NCI-H2196 treated with DMSO at 0.1 percent for 48 hours (cell line): ENCODE measurements around the gene VN1R2.
"Not testable (repeated sequence)": the region's sequence is repeated elsewhere in the genome, so short reads cannot be mapped to it uniquely, and the experiment has no call there.

Experiments
- DNase-seq: peaks from one replicate; lab custom pipeline; 2025; ENCODE audit not compliant: unreplicated experiment; lab: John Stamatoyannopoulos, UW

Gene VN1R2, protein sequence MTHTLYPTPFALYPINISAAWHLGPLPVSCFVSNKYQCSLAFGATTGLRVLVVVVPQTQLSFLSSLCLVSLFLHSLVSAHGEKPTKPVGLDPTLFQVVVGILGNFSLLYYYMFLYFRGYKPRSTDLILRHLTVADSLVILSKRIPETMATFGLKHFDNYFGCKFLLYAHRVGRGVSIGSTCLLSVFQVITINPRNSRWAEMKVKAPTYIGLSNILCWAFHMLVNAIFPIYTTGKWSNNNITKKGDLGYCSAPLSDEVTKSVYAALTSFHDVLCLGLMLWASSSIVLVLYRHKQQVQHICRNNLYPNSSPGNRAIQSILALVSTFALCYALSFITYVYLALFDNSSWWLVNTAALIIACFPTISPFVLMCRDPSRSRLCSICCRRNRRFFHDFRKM

DNA sequence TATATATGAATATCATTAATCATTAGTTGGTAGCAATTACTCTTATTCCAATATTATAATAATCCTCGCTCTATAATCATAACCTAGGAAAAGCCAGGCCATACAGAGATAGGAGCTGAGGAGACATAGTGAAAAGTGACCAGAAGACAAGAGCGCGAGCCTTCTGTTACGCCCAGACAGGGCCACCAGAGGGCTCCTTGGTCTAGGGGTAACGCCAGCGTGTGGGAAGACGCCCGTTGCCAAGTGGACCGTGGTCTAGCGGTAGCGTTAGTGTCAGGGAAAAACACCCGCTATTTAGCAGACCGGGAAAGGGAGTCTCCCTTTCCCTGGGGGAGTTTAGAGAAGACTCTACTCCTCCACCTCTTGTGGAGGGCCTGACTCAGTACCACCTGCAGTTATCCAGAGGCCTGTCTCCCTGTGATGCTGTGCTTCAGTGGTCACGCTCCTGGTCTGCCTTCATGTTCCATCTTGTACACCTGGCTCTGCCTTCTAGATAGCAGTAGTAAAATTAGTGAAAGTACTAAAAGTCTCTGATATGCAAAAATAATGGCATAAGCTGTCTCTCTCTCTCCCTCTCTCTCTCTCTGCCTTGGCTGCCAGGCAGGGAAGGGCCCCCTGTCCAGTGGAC is at the start of gene VN1R2:
Gene VN1R2, plus strand, starts transcription at position 578 of the 628 bp plus-strand sequence. CDS start 84 bp downstream, outside the sequence.
- not testable (repeated sequence) for DNase-seq

DNA sequence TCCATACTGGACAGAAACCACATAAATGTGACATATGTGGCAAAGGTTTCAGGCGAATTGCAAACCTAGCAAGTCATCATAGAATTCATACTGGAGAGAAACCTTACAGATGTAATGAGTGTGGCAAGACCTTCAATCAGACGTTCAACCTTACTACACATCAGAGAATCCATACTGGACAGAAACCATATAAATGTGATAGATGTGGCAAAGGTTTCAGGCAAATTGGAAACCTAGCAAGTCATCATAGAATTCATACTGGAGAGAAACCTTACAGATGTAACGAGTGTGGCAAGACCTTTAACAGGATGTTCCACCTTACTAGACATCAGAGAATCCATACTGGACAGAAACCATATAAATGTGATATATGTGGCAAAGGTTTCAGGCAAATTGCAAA is 46.5 kb upstream of the VN1R2 start:
- not testable (repeated sequence) for DNase-seq

DNA sequence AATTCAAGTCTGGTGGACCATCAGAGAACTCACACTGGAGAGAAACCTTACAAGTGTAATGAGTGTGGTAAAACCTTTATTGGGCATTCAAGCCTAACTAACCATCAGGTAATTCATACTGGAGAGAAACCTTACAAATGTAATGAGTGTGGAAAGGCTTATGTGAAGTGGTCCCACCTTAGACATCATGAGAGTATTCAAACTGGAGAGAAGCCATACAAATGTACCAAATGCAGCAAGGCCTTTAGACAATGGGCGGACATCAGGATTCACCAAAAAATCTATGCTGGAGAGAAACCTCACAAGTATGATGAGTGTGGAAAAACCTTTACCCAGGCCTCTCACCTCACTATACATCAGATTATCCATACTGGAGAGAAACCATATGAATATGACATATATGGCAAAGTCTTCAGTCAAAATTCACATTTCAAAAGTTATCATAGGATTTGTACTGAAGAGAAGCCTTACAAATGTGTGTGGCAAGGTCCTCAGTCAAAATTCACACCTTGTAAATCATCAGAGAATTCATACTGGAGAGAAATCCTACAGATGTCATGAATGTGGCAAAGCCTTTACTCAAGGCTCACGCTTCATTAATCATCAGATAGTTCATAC is 45.3 kb upstream of the VN1R2 start:
- no peak for DNase-seq

DNA sequence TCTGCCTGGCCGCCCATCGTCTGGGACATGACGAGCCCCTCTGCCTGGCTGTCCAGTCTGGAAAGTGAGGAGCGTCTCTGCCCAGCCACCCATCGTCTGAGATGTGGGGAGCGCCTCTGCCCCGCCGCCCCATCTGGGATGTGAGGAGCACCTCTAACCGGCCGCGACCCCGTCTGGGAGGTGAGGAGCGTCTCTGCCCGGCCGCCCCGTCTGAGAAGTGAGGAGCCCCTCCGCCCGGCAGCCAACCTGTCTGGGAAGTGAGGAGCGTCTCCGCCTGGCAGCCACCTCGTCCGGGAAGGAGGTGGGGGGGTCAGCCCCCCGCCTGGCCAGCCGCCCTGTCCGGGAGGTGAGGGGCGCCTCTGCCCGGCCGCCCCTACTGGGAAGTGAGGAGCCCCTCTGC is 35.4 kb upstream of the VN1R2 start:
- not testable (repeated sequence) for DNase-seq

DNA sequence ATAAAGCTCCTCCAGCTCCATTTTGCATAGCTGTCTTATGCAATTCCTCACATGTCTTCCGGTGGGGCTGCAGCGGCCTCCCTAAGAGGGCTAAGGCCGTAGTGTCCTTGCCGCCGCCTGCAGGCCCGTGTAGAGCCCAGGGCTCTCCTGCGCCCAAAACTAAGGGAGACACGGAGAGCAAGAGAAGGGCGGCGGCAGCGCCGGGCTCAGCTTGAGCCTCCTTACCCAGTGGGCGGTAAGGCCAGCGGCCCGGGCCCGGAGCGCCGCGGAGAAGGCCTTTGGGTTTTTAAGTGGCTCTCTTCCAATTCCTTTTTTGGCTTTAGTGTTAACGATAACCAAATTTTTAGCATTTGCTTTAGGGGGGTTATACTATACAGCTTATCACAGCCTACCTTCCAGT is 33.5 kb upstream of the VN1R2 start:
- DNase-seq = no peak

DNA sequence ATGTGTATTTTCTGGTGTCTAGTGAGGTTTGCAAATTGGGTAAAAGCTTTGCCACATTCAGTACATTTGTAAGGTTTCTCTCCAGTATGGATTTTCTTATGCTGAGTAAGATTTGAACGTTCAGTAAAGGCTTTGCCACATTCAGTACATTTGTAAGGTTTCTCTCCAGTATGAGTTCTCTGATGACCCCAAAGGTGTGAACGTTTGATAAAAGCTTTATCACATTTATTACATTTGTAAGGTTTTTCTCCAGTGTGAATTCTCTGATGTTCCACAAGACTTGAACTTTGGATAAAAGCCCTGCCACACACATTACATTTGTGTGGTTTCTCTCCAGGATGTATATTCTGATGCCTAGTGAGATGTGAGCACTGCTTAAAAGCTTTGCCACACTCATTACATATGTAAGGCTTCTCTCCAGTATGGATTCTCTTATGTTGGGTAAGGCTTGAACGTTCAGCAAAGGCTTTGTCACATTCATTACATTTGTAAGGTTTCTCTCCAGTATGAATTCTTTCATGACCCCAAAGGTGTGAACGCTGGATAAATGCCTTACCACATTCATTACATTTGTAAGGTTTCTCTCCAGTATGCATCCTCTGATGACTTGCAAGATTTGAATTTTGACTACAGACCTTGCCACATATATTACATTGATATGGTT is 20.8 kb upstream of the VN1R2 start:
- DNase-seq = no peak

DNA sequence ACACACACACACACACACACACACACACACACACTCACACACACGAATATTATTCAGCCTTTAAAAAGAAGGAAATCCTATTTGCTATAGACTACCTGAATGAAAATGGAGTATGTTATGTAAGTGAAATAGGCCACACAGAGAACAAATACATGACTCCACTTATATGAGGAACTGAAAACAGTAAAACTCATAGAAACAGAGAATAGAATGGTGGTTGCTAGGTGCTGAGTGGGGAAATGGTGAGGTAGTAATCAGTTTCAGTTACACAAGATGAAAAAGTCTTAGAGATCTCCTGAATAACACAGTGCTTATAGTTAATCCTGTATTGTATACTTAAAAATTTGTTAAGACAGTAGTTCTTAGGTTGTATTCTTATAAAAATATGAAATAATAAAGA is 11.6 kb upstream of the VN1R2 start:
- no peak for DNase-seq

DNA sequence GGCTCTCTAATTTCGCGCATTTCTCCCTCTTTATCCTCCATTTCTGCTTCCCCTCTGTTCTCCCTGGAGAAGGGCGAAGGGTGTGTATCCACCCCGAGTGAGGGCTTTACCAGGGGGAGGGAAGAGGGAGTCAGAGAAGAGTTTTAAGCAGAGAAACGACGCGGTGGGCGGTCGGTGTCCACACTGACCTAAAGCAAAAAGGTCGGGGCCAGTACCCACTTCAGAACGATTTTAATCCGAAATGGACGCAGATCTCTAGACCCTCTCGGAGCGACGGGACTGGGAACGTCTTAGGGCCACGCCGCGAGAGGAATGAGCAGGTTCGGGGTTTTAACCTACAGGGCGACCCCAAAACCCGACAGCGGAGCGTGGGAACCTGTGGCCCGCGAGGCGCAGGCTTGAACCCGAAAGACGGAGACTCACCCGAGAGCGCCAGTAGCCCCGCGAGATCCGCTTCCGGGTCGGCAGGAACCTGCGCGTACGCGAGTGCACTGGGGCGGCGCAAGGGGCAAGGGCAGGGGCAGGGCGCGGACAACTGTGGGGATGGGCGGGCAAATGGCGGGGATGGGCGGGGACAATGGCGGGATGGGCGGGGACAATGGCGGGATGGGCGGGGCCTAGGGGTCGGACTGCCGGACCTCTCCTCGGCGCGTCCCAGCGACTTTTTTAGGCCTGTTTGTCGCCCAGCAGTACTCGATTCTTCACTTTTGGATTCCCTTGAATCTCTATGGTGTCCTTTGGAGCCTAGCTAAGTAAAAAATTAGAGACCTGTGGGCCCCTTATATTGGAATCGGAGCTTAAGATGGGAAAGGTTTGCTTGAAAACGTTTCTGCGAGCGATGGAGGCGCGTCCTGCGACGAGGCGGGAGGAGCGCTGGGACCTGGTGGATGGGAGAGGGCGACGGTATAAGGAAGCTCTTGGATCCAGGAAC is 3.4 kb upstream of the VN1R2 start, which contains the start of gene ZNF677:
Gene ZNF677, minus strand, starts transcription at position 463 of the 931 bp plus-strand sequence. CDS start 3,323 bp downstream, outside the sequence.
- no peak for DNase-seq

DNA sequence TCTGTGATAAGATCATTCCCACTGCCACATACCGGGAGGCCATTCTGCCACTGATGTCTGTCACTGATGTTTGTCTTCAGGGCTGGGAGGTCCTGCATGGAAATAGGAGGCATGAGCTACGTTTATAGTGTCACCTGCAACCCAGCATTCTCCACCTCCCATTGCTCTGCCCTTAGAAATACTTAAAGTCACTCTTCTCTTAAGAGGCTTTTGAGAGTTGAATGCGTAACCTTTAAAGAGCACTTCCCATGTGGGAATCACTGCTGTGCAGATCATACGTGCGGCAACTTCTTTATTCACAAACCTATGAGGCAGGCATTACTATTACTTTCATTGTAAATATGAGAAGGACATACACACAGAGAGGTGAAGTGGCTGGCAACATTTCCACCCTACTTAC is 9.5 kb downstream of the VN1R2 start, which contains the start of gene VN1R4:
Gene VN1R4, minus strand, starts transcription at position 101 of the 400 bp plus-strand sequence. Its CDS starts 58 bp downstream, at position 43.
- not testable (repeated sequence) for DNase-seq

DNA sequence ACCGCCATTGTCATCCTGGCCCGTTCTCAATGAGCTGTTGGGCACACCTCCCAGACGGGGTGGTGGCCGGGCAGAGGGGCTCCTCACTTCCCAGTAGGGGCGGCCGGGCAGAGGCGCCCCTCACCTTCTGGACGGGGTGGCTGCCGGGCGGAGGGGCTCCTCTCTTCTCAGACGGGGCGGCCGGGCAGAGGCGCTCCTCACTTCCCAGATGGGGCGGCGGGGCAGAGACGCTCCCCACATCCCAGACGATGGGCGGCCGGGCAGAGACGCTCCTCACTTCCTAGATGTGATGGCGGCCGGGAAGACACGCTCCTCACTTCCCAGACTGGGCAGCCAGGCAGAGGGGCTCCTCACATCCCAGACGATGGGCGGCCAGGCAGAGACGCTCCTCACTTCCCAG is 11.8 kb downstream of the VN1R2 start:
- not testable (repeated sequence) for DNase-seq

DNA sequence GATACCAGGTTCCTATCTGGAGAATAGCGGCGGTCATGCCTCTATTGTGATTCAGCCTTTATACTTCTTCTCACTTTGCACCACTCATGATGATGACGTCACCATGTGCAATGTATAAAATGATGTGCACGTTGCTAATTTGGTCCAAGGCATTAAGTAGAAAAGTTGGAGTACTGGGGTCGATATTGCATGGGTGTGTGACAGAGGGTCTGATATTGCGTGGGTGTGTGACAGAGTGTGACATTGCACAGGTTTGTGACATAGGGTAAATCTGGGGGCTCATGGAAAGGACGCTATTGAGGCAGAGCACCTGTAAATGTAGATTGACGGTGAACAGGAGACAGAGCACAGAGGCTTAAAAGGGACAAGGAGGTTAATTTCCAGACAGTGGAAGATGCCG is 14.0 kb downstream of the VN1R2 start:
- no peak for DNase-seq

DNA sequence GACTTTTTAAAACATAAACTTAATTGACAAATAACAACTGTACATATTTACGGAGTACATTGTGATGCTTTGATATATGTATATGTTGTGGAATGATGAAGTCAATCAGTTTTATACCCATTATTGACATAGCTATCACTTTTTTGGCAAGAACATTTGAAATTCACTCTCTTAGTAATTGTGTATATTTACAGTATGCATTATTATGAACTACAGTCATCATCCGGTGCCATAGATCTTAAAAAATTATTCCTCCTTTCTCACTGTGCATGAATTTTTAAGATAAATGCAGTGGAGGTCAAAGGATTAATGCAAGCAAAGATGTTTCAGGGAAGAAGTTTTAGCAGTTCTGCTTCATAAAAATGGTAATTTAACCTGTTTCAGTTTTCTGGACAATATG is 17.4 kb downstream of the VN1R2 start:
- no peak for DNase-seq

DNA sequence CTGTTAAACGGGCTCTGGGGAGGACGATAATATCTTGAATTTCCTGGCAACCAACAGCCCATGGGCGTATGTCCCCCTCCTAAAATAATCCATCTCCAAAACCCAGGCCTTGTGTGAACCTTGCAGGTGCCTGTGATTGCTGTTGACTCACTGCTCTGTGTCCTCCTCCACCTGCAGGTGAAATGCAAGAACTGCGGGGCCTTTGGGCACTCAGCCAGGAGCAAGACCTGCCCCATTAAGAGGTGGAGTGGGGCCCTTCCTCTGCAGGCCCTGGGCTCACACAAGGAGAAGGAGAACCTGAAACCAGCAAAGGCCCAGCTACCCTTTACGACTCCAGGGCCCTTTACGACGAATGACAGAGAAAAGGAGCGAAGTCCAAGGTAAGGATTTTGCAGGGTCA is 23.9 kb downstream of the VN1R2 start:
- DNase-seq = not testable (repeated sequence)

DNA sequence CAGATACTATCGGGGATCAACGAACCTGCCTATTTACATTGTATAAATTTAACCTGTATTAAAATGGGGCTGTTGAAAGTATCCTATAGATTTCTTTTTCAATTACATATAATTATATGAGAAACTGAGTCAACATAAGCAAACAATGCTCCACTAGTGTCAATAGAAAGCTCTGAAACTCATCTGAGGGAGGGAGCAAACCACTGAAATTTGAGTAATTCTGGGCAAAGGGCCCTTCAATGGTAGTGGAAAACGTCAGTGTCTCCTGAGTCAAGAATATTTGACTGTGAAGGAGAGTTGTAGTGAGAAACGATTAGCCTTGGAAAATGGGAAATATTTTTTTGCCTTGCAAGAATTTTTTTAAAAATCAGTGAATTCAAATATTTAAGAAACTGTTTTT is 27.0 kb downstream of the VN1R2 start:
- DNase-seq = no peak

DNA sequence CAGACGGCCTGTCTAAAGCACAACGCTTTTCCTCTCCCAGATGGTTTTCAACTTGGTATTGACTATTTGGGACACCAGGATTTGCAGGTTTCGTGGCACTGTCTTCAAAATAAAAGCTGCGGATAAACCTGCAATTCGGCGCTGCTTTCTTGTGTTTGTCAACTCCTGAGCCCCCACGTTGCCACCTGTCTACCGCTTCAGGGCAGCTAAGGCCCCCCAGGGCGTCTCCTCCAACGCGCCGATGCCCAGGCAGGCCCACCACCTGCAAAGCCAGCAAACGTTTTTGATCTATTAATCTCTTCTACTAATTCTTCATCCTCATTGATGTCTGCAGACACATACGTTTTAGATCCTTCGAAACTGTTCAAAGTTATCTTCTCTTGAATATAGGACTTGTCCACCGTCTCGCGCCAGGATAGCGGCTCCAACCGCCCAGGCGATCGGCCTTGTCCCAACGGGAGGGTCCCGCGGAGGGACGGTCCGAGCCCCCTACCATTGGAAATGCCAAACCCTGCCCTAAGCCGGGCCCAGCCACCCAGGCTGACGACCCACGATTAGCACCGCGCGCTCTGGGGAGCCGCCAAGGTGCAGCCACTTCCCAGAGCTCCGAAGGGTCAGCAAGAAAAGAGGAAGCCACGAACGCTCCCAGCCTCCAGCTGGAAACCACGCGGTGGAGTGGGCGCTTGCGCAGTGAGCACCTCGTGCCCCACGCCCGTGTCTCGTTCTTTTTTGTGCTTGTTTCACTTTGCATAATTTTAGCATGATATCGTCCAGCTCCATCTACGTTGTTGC is 32.9 kb downstream of the VN1R2 start:
- no peak for DNase-seq

DNA sequence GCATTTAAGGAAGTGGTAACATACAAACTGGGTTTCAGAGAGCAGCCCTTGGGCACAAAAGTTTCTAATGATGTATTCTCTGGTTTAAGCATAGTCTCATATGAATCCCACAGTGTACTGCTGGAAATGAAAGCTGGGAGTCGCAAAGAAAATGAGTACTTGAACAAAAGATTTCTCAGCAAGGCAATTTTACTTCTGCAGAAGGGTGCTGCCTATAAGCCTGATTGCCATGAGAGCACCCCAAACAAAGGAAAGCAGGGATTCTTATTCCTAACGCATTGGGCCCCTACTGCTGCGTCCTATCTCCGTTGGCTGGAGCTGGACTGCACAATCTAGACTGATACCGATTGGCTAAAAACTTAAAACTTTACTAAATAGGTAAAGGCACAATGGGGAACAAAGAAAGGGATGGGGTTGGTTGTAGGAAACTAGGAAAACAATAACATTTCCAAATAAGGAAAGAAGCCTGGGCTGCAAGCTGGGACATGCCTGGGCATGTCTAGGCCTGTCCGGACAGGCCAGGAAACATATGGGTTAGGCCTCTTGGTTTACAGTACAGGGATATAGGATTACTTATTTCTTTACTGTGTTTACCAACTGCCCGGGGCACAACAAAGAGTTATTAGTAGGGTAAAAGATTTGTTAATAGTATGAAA is 36.8 kb downstream of the VN1R2 start:
- no peak for DNase-seq

DNA sequence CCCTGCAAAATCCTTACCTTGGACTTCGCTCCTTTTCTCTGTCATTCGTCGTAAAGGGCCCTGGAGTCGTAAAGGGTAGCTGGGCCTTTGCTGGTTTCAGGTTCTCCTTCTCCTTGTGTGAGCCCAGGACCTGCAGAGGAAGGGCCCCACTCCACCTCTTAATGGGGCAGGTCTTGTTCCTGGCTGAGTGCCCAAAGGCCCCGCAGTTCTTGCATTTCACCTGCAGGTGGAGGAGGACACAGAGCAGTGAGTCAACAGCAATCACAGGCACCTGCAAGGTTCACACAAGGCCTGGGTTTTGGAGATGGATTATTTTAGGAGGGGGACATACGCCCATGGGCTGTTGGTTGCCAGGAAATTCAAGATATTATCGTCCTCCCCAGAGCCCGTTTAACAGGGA is 43.2 kb downstream of the VN1R2 start:
- DNase-seq = not testable (repeated sequence)

DNA sequence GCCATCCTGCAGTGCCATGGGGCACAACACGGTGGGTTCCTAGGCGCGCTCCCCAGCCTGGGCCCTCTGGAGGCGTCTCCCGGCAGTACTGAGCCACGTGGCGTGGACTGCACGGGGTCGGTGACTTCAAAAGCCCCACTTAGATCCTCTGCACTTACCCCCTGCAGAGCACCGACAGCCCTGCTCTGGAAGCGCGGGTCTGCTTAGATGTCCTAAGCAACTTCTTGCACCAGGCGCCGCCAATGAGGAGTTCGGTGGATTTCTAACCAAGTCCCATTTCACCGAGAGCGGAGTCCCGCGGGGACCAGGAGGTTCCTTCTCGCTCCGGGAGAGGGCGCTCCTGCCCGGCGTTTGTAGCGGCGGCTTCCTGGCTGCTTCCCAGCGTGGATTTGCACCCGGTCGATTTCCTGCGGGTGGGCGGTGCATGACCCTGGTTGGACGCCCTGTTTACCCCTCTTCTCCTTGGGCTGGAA is 50.3 kb downstream of the VN1R2 start:
- no peak for DNase-seq
